CD8-positive, alpha-beta memory T cell (primary cell): ENCODE results near the gene CELF4. TPM values are rescaled to one million over a fixed set of nuclear protein-coding genes. Genes with fewer than 3 reads are reported as not detected.

Source experiments
- CTCF ChIA-PET: fragments of 350-600 bp; sonication (Branson Sonifier 250); formaldehyde crosslinking; loops from one replicate; lab custom pipeline; 2021; ENCODE audit warnings: antibody characterized with exemption; lab: Charles Lee
- POLR2A ChIA-PET: fragments of 350-600 bp; sonication (Branson Sonifier 250); formaldehyde crosslinking; loops from one replicate; lab custom pipeline; 2021; ENCODE audit warnings: antibody characterized with exemption; lab: Charles Lee
- DNase-seq, 5 donors: peaks; one replicate each; pipeline versions ENCODE4 v3.0.0 to v3.0.0-alpha.2; 2020 to 2022; ENCODE audit warnings: mixed read lengths in 1 of 5
- H3K27ac ChIP-seq: one replicate; pipeline ENCODE4 v1.7.0; 2013; ENCODE audit warnings: low read depth, mild to moderate bottlenecking, low read length, moderate library complexity
- H3K27me3 ChIP-seq: 2 replicates; pipeline ENCODE4 v1.7.0; 2013; ENCODE audit warnings: low read length, mild to moderate bottlenecking; ENCODE audit not compliant: insufficient read depth, poor library complexity, severe bottlenecking
- H3K36me3 ChIP-seq: 2 replicates; pipeline ENCODE4 v1.7.0; 2013; ENCODE audit warnings: mild to moderate bottlenecking, low read length, moderate library complexity; ENCODE audit not compliant: insufficient read depth
- H3K4me1 ChIP-seq: 2 replicates; pipeline ENCODE4 v1.7.0; 2013; ENCODE audit warnings: mild to moderate bottlenecking, low read length, moderate library complexity; ENCODE audit not compliant: insufficient read depth
- H3K4me3 ChIP-seq: 2 replicates; pipeline ENCODE4 v1.7.0; 2013; ENCODE audit warnings: mild to moderate bottlenecking, low read length
- H3K9me3 ChIP-seq: 2 replicates; pipeline ENCODE4 v1.7.0; 2013; ENCODE audit warnings: mild to moderate bottlenecking, low read length
- H3K27ac Mint-ChIP-seq, 8 donors: one replicate each; pipeline ENCODE4 v1.8.0; 2020 to 2021; ENCODE audit warnings: mixed read lengths in 8 of 8, mild to moderate bottlenecking in 6 of 8, inconsistent platforms in 3 of 8, moderate library complexity in 3 of 8
- H3K27me3 Mint-ChIP-seq, 2 donors: one replicate each; pipeline ENCODE4 v1.8.0; 2020 to 2021; ENCODE audit warnings: mixed read lengths in 2 of 2, mild to moderate bottlenecking in 1 of 2, moderate library complexity in 1 of 2
- H3K36me3 Mint-ChIP-seq, 3 donors: one replicate each; pipeline ENCODE4 v1.8.0; 2020 to 2021; ENCODE audit warnings: mixed read lengths in 3 of 3, inconsistent platforms in 1 of 3, mild to moderate bottlenecking in 1 of 3
- H3K4me1 Mint-ChIP-seq, 3 donors: one replicate each; pipeline ENCODE4 v1.8.0; 2020 to 2021; ENCODE audit warnings: mixed read lengths in 3 of 3, inconsistent platforms in 1 of 3, mild to moderate bottlenecking in 1 of 3
- H3K4me3 Mint-ChIP-seq, 7 donors: one replicate each; pipeline ENCODE4 v1.8.0; 2020 to 2021; ENCODE audit warnings: mixed read lengths in 7 of 7, mild to moderate bottlenecking in 6 of 7, moderate library complexity in 4 of 7, inconsistent platforms in 2 of 7
- H3K9me3 Mint-ChIP-seq, 5 donors: one replicate each; pipeline ENCODE4 v1.8.0; 2020 to 2022; ENCODE audit warnings: mixed read lengths in 5 of 5, mild to moderate bottlenecking in 3 of 5, moderate library complexity in 2 of 5, inconsistent platforms in 1 of 5
- polyA plus RNA-seq: library from polyadenylated mRNA; unstranded; fragments of 300-500 nt; fragmentation: Illumina TruSeq; gene quantifications from one replicate; pipeline ENCODE4 v1.2.3, GENCODE V29; 2021
- total RNA-seq, 2 experiments: library from RNA; stranded (reverse); gene quantifications; one replicate each; pipeline ENCODE4 v1.2.3, GENCODE V29; 2021

Gene CELF4
- total and polyA plus RNA-seq, 3 experiments from 2014 or later: not detected

DNA sequence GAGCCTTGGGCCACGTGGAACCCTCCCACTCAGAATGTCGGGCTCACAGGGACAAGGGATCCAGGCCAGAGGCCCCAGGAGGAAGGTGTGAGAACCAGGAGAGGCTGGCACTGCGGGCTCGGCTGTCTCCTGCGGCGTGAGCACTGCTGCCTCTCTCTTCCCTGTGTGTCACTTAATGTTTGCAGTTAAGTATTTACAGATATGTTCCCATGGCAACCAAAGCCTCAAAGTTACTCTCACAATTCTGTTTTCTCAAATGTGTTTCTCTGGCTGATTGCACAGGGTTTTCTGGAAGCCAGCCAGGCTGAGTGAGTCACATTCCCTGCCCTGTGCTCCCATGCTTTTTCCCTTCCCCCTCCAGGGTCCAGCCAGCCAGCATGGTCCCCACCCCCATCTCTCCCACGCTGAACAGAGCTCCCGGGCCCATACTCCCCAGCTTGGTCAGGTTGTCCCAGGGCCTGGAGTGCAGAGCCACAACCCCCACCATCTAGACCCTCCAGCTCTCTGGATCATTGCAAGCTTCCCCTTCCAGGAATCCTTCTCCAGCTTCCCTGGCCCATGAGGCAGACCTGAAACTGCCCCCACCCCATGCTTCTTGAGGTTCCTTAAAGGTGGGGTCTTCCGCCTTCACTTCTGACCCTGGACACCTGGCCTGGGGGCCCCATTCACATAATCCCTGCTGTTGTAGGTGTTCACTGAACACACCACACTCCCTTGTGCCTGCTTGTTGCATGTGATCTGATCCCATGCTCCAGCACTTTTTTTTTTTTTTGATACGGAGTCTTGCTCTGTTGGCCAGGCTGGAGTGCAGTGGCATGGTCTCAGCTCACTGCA, 265.9 kb downstream of the CELF4 start:
- Mint-ChIP-seq H3K4me3 (no peak overlapping the region), H3K4me1 (no peaks in the 10 kb centered on the region), H3K27me3 (peaks cover 4% of the 10 kb centered on the region in 2 donors), H3K36me3 (no peaks in the 10 kb centered on the region), H3K9me3 (peaks cover 0 to 6% (median 0%) of the 10 kb centered on the region in 5 donors), H3K27ac (no peak overlapping the region)
- H3K27me3 ChIP-seq: no peaks in the 10 kb centered on the region
- no peak for DNase-seq
- H3K4me3 ChIP-seq: no peak overlapping the region
- H3K36me3 ChIP-seq: no peaks in the 10 kb centered on the region
- POLR2A ChIA-PET: no interaction called here
- H3K27ac ChIP-seq: no peak overlapping the region
- H3K9me3 ChIP-seq: no peaks in the 10 kb centered on the region
- CTCF ChIA-PET: no interaction called here
- no peaks in the 10 kb centered on the region for H3K4me1 ChIP-seq

DNA sequence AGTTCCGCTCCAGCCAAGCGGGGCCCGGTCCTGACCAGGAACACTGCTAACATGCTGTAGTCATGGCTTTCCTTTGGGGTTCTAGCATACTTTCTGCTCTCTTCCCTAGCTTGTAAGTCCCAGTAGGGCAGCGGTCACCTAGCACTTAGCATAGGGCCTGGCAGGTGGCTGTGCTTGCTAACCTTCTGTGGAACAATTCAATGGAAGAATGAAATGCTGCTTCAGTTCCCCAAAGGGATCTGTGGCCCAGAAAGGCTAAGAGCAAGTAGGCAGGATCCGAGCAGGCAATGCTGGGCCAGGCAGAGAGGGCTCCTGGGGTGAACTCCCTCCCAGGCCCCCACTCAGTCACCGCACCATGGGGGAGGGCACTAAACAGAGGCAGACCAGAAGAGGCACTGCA, 266.8 kb downstream of the CELF4 start:
- CTCF ChIA-PET: no interaction called here
- H3K36me3 Mint-ChIP-seq: no peaks in the 10 kb centered on the region

DNA sequence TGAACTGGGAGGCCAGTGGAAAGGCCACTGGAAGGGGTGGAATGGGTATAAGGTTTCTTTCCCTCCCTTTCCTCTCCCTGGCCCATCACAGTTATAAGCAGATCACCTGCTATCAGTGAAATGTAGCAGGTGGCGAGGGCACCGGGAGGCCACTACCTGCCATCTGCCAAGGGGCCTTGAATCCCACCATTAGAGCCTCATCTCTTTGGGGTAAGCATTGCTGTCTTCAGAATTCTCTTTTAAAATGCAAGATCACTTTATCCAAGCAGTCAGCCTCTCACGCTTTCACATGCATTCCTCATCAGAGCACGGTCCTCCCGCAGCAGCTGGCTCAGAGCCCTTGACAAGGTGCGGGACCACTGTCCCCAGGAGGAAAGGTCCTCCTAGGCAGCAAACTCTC, 268.5 kb downstream of the CELF4 start:
- Histone ChIP-seq H3K27me3 (no peaks in the 10 kb centered on the region), H3K4me1 (no peaks in the 10 kb centered on the region), H3K27ac (no peak overlapping the region), H3K4me3 (no peak overlapping the region), H3K36me3 (no peaks in the 10 kb centered on the region), H3K9me3 (no peaks in the 10 kb centered on the region)
- H3K27me3 Mint-ChIP-seq: peaks cover 4 to 8% of the 10 kb centered on the region in 2 donors
- H3K4me3 Mint-ChIP-seq: no peak overlapping the region
- POLR2A ChIA-PET: no interaction called here
- no peaks in the 10 kb centered on the region for H3K36me3 Mint-ChIP-seq
- peaks cover 0 to 6% (median 0%) of the 10 kb centered on the region in 5 donors for H3K9me3 Mint-ChIP-seq
- CTCF ChIA-PET: no interaction called here
- H3K27ac Mint-ChIP-seq: no peak overlapping the region
- no peaks in the 10 kb centered on the region for H3K4me1 Mint-ChIP-seq
- no peak for DNase-seq

More for the DNA sequence above, 266.8 kb downstream of the CELF4 start:
- Histone ChIP-seq H3K4me3 (no peak overlapping the region), H3K36me3 (no peaks in the 10 kb centered on the region), H3K27me3 (no peaks in the 10 kb centered on the region), H3K9me3 (no peaks in the 10 kb centered on the region), H3K27ac (no peak overlapping the region), H3K4me1 (no peaks in the 10 kb centered on the region)
- Mint-ChIP-seq H3K27ac (no peak overlapping the region), H3K4me1 (no peaks in the 10 kb centered on the region), H3K27me3 (peaks cover 4% of the 10 kb centered on the region in 2 donors), H3K9me3 (peaks cover 0 to 6% (median 0%) of the 10 kb centered on the region in 5 donors), H3K4me3 (no peak overlapping the region)
- POLR2A ChIA-PET: no interaction called here
- no peak for DNase-seq

GRCh38 chr18:37294951-37295350, 270.6 kb downstream of the CELF4 start:
- Mint-ChIP-seq H3K27me3 (peaks cover 1 to 6% of the 10 kb centered on the region in 2 donors), H3K4me3 (no peak overlapping the region), H3K9me3 (peaks cover 0 to 2% (median 0%) of the 10 kb centered on the region in 5 donors), H3K4me1 (no peaks in the 10 kb centered on the region), H3K27ac (no peak overlapping the region), H3K36me3 (no peaks in the 10 kb centered on the region)
- Histone ChIP-seq H3K4me1 (no peaks in the 10 kb centered on the region), H3K27me3 (no peaks in the 10 kb centered on the region), H3K4me3 (no peak overlapping the region), H3K9me3 (no peaks in the 10 kb centered on the region), H3K36me3 (no peaks in the 10 kb centered on the region), H3K27ac (no peak overlapping the region)
- ChIA-PET POLR2A (no interaction called here), CTCF (no interaction called here)
- no peak for DNase-seq

- no peaks in the 10 kb centered on the region for H3K9me3 Mint-ChIP-seq
- no peaks in the 10 kb centered on the region for H3K36me3 ChIP-seq
- H3K4me3 ChIP-seq: no peak overlapping the region
- no peaks in the 10 kb centered on the region for H3K36me3 Mint-ChIP-seq
- no peaks in the 10 kb centered on the region for H3K4me1 ChIP-seq
- H3K4me3 Mint-ChIP-seq: no peak overlapping the region
- H3K27ac ChIP-seq: no peak overlapping the region
- H3K4me1 Mint-ChIP-seq: no peaks in the 10 kb centered on the region
- no peaks in the 10 kb centered on the region for H3K27me3 ChIP-seq
- DNase-seq: no peak
- H3K9me3 ChIP-seq: no peaks in the 10 kb centered on the region
- ChIA-PET CTCF (no interaction called here), POLR2A (no interaction called here)
- no peak overlapping the region for H3K27ac Mint-ChIP-seq
- peaks cover 1 to 6% of the 10 kb centered on the region in 2 donors for H3K27me3 Mint-ChIP-seq
These were observed 272.2 kb downstream of the CELF4 start for GRCh38 chr18:37293359-37293758.

DNA sequence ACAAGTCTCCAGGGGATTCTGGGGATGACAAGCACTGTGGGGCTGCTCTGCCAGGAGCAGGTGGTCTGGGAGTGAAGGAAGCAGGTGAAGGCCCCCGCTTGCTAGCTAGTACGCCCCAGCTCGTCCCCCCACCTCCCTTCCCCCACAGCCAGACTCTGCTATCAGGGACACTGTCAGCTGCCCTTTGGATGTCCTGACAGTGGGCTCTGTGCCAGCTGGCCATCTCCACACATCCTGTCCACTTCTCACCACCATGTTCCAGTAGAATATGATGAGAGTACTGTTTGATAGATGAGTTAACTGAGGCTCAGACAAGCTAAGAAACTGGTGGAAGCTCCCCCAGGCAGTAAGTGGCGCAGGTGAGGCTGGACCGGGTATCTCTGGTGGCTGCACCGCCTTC, 276.2 kb downstream of the CELF4 start:
- Mint-ChIP-seq H3K4me1 (no peaks in the 10 kb centered on the region), H3K27me3 (peaks cover 0 to 6% of the 10 kb centered on the region in 2 donors), H3K27ac (peak overlapping the region in 1 of 8 donors; percentile 41), H3K9me3 (peaks cover 0 to 6% (median 0%) of the 10 kb centered on the region in 5 donors), H3K4me3 (no peak overlapping the region), H3K36me3 (no peaks in the 10 kb centered on the region)
- POLR2A ChIA-PET: no interaction called here
- no peak overlapping the region for H3K27ac ChIP-seq
- H3K36me3 ChIP-seq: no peaks in the 10 kb centered on the region
- H3K9me3 ChIP-seq: no peaks in the 10 kb centered on the region
- no peak for DNase-seq
- H3K4me3 ChIP-seq: no peak overlapping the region
- no peaks in the 10 kb centered on the region for H3K4me1 ChIP-seq
- CTCF ChIA-PET: no interaction called here
- H3K27me3 ChIP-seq: no peaks in the 10 kb centered on the region

DNA sequence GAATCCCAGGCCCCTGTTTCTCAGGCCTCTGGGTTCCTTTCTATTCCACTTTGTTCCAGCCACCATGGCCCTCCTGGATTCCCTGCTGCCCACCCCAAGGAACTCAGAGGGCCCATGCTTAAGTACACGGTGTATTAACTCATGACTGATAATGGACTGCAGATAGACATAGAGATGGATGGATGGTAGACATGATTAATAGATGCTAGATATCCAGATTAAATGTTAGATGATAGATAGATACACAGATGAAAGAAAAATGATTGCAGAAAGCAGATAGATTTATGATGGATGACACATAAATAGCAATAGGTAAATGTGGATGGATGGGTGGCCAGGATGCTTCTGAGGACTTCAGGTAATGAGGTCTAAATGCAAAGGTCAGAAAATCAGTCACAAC, 278.0 kb downstream of the CELF4 start:
- H3K36me3 ChIP-seq: no peaks in the 10 kb centered on the region
- no peak for DNase-seq
- H3K27me3 ChIP-seq: no peaks in the 10 kb centered on the region
- peak overlapping the region in 1 of 8 donors; percentile 75 for H3K27ac Mint-ChIP-seq
- ChIA-PET POLR2A (no interaction called here), CTCF (no interaction called here)
- no peaks in the 10 kb centered on the region for H3K4me1 Mint-ChIP-seq
- peaks cover 0 to 6% (median 0%) of the 10 kb centered on the region in 5 donors for H3K9me3 Mint-ChIP-seq
- peaks cover 0 to 3% of the 10 kb centered on the region in 2 donors for H3K27me3 Mint-ChIP-seq
- no peaks in the 10 kb centered on the region for H3K9me3 ChIP-seq
- no peaks in the 10 kb centered on the region for H3K36me3 Mint-ChIP-seq
- H3K4me1 ChIP-seq: no peaks in the 10 kb centered on the region
- H3K4me3 Mint-ChIP-seq: no peak overlapping the region
- H3K27ac ChIP-seq: no peak overlapping the region
- H3K4me3 ChIP-seq: no peak overlapping the region

GRCh38 chr18:37286801-37287200, 278.8 kb downstream of the CELF4 start:
- H3K4me3 ChIP-seq: no peak overlapping the region
- Mint-ChIP-seq H3K27me3 (no peaks in the 10 kb centered on the region), H3K4me1 (no peaks in the 10 kb centered on the region), H3K36me3 (no peaks in the 10 kb centered on the region), H3K9me3 (peaks cover 0 to 6% (median 0%) of the 10 kb centered on the region in 5 donors), H3K27ac (no peak overlapping the region), H3K4me3 (no peak overlapping the region)
- no peak for DNase-seq
- H3K4me1 ChIP-seq: no peaks in the 10 kb centered on the region
- ChIA-PET CTCF (no interaction called here), POLR2A (no interaction called here)
- no peak overlapping the region for H3K27ac ChIP-seq
- H3K27me3 ChIP-seq: no peaks in the 10 kb centered on the region
- H3K36me3 ChIP-seq: no peaks in the 10 kb centered on the region
- H3K9me3 ChIP-seq: no peaks in the 10 kb centered on the region
